Subcutaneous adipose tissue (tissue), 4 donors: ENCODE results near the gene PAPSS1. TPM values are rescaled to one million over a fixed set of nuclear protein-coding genes. Genes with fewer than 3 reads are reported as not detected.

ENCODE experiments used
- CTCF ChIP-seq: fragments of 450-650 bp; IDR thresholded peaks from one replicate; pipeline ENCODE4 v1.5.1; 2016; ENCODE audit warnings: low read depth, mild to moderate bottlenecking, control low read depth, antibody characterized with exemption, moderate library complexity
- total RNA-seq, 4 donors: library from RNA; depleted of rRNA; stranded (reverse); fragments of >200 nt; gene quantifications; one replicate each; pipeline ENCODE4 v1.1.0, GENCODE V29; 2016

PAPSS1 gene
- total RNA-seq, 4 donors from 2014 or later, result 37.0 to 67.0 (median 44.8) TPM

- TF ChIP-seq CTCF, result no peak
Measured at GRCh38 chr4:107578321-107578720, 141.7 kb downstream of the PAPSS1 start.

GRCh38 chr4:107577743-107578142 lies 142.3 kb downstream of the PAPSS1 start:
- no peak for TF ChIP-seq CTCF

- no peak for TF ChIP-seq CTCF
Measured at GRCh38 chr4:107575243-107575642, 144.8 kb downstream of the PAPSS1 start.

GRCh38 chr4:107572281-107572680 lies 147.8 kb downstream of the PAPSS1 start:
- TF ChIP-seq CTCF, result no peak

- TF ChIP-seq CTCF, result no peak
Measured at GRCh38 chr4:107570952-107571351, 149.1 kb downstream of the PAPSS1 start.

GRCh38 chr4:107564326-107564725 lies 155.7 kb downstream of the PAPSS1 start:
- no peak for TF ChIP-seq CTCF

Other genes with a start within 250 kb of the PAPSS1 start
- 10 to 100 TPM; 24.1 to 82.8 (median 59.6) TPM for gene SGMS2, start 104.7 kb upstream of the PAPSS1 start, total RNA-seq
- gene CYP2U1, start 211.3 kb upstream of the PAPSS1 start, total RNA-seq, result 10 to 100 TPM; 10.2 to 17.4 (median 15.3) TPM